HepG2 (cell line): ENCODE results near the gene SLC25A17. TPM values are rescaled to one million over a fixed set of nuclear protein-coding genes. Genes with fewer than 3 reads are reported as not detected.
"Not testable (repeated sequence)": the region's sequence is repeated elsewhere in the genome, so short reads cannot be mapped to it uniquely, and the experiment has no call there.

Experiments
- ATAC-seq: fragments of 200-7000 bp; cut with Tn5 transposase; 3 replicates; pipeline ENCODE4 v1.9.1; 2020; ENCODE audit warnings: mild to moderate bottlenecking, moderate library complexity
- BruUV-seq: library from RNA; stranded (reverse); fragments of 400-500 nt; replicated peaks from 2 replicates; lab custom pipeline; 2021; lab: Mats Ljungman, UMichigan
- CTCF ChIA-PET: fragments of 300-600 bp; formaldehyde crosslinking; extraction: SDS; loops from one replicate; lab custom pipeline; 2021; ENCODE audit warnings: low total read pairs, inconsistent platforms, low intra/inter-chr PET ratio; lab: Yijun Ruan, JAX
- POLR2A ChIA-PET: fragments of 350-600 bp; sonication (Branson Sonifier 250); formaldehyde crosslinking; loops from one replicate; lab custom pipeline; 2020; ENCODE audit warnings: antibody characterized with exemption, inconsistent platforms; lab: Yijun Ruan, JAX
- DNase-seq: peaks from one replicate; pipeline ENCODE4 v3.0.0-alpha.2; 2015; ENCODE audit warnings: low spot score
- FAIRE-seq: peaks from 3 replicates; lab custom pipeline; 2011; peaks lifted over from hg19 to GRCh38; lab: Jason Lieb, UNC
- H2AFZ ChIP-seq: one replicate; pipeline ENCODE4 v1.6.1; 2011; ENCODE audit warnings: low read length, inconsistent platforms
- H3K27ac ChIP-seq: fragments of 300-600 bp; 3 replicates; pipeline ENCODE4 v1.8.0; 2011; ENCODE audit warnings: mixed run types, mild to moderate bottlenecking, mixed read lengths, low read length, inconsistent platforms; ENCODE audit not compliant: insufficient read depth; ENCODE audit errors: extremely low read length
- H3K27me3 ChIP-seq, 2 experiments: fragments of 200-600 bp in 1 of 2; 2 replicates in 1 of 2; 3 replicates in 1 of 2; pipeline versions ENCODE4 v1.6.0 to v1.8.0; 2011; ENCODE audit warnings: low read length in 2 of 2, mild to moderate bottlenecking in 2 of 2, moderate library complexity in 2 of 2, inconsistent platforms in 1 of 2; ENCODE audit not compliant: insufficient read depth in 2 of 2, control insufficient read depth in 1 of 2
- H3K36me3 ChIP-seq, 2 experiments: fragments of 200-600 bp in 1 of 2; replicated peaks in 1 of 2; 2 replicates in 1 of 2; 3 replicates in 1 of 2; pipeline versions ENCODE4 v1.5.1 to v1.8.0; 2011; ENCODE audit warnings: low read length in 2 of 2, inconsistent platforms in 1 of 2; ENCODE audit not compliant: insufficient read depth in 2 of 2, control insufficient read depth in 1 of 2
- H3K4me1 ChIP-seq: 2 replicates; pipeline ENCODE4 v1.5.1; 2012; ENCODE audit warnings: low read length, inconsistent platforms; ENCODE audit not compliant: insufficient read depth
- H3K4me2 ChIP-seq: 2 replicates; pipeline ENCODE4 v1.6.0; 2011; ENCODE audit warnings: low read depth, low read length, inconsistent platforms
- H3K4me3 ChIP-seq, 3 experiments: fragments of 200-600 bp in 1 of 3; sonication (generic), shearing (Covaris generic) in 1 of 3; replicated peaks in 1 of 3; 2 replicates each; pipeline ENCODE4 v1.5.1; 2011 to 2016; ENCODE audit warnings: low read length in 3 of 3, inconsistent platforms in 2 of 3, low read depth in 2 of 3, mild to moderate bottlenecking in 2 of 3, control low read depth in 1 of 3, mixed read lengths in 1 of 3; ENCODE audit not compliant: insufficient read depth in 1 of 3
- H3K79me2 ChIP-seq: one replicate; pipeline ENCODE4 v1.6.1; 2011; ENCODE audit warnings: low read length, inconsistent platforms; ENCODE audit not compliant: insufficient read depth
- H3K9ac ChIP-seq: 2 replicates; pipeline ENCODE4 v1.6.0; 2011; ENCODE audit warnings: mild to moderate bottlenecking, low read depth, low read length, inconsistent platforms; ENCODE audit not compliant: insufficient read depth
- H3K9me3 ChIP-seq: 2 replicates; pipeline ENCODE4 v1.5.1; 2012; ENCODE audit warnings: mild to moderate bottlenecking, low read length
- H4K20me1 ChIP-seq: 2 replicates; pipeline ENCODE4 v1.6.0; 2011; ENCODE audit warnings: inconsistent platforms, mild to moderate bottlenecking, low read length, moderate library complexity; ENCODE audit not compliant: insufficient read depth
- BORCS8-MEF2B ChIP-seq: sonication (generic); formaldehyde crosslinking; IDR thresholded peaks from 2 replicates; pipeline ENCODE4 v1.8.0; 2022; ENCODE audit warnings: mild to moderate bottlenecking, missing genetic modification reagents
- CREB1 ChIP-seq, 2 experiments: fragments of 450-650 bp in 1 of 2; IDR thresholded peaks; 2 replicates each; pipeline ENCODE4 v1.6.1; 2016 to 2017; ENCODE audit warnings: control low read depth in 1 of 2, mild to moderate bottlenecking in 1 of 2, missing compliant biosample characterization in 1 of 2, missing genetic modification characterization in 1 of 2
- FOXA1 ChIP-seq, 2 experiments: fragments of 450-650 bp in 1 of 2; sonication (generic) in 1 of 2; formaldehyde crosslinking in 1 of 2; IDR thresholded peaks; 2 replicates each; pipeline versions ENCODE4 v1.4.0 to v1.6.1; 2016 to 2020; ENCODE audit warnings: missing genetic modification reagents in 1 of 2
- PHF21A ChIP-seq: sonication (generic); formaldehyde crosslinking; IDR thresholded peaks from 2 replicates; pipeline ENCODE4 v1.5.0; 2020; ENCODE audit warnings: mild to moderate bottlenecking, missing genetic modification reagents
- POGZ ChIP-seq: sonication (generic); formaldehyde crosslinking; IDR thresholded peaks from 2 replicates; pipeline ENCODE4 v1.4.0; 2020; ENCODE audit warnings: mild to moderate bottlenecking, missing genetic modification reagents
- SP5 ChIP-seq: IDR thresholded peaks from 2 replicates; pipeline ENCODE4 v1.6.1; 2016; ENCODE audit warnings: low read depth, borderline replicate concordance
- TBP ChIP-seq: sonication (generic); formaldehyde crosslinking; IDR thresholded peaks from 2 replicates; pipeline ENCODE4 v1.5.0; 2020; ENCODE audit warnings: missing genetic modification reagents
- ZMYM2 ChIP-seq: sonication (generic); formaldehyde crosslinking; IDR thresholded peaks from 2 replicates; pipeline ENCODE4 v1.8.0; 2022; ENCODE audit warnings: mild to moderate bottlenecking, missing genetic modification reagents
- ZMYM4 ChIP-seq: sonication (generic); formaldehyde crosslinking; IDR thresholded peaks from 2 replicates; pipeline ENCODE4 v1.8.1; 2023; ENCODE audit warnings: mild to moderate bottlenecking, missing genetic modification reagents
- WGBS: methylation state at CpG from one replicate; pipeline ENCODE4 v1.1.6; 2017; ENCODE audit warnings: low lambda C conversion rate; 5-methylcytosine and 5-hydroxymethylcytosine counted together
- in situ Hi-C: cut with HindIII; loops from 2 replicates; pipeline ENCODE4 v1.10.0; 2017; ENCODE audit warnings: low pct_unique_long_range_greater_than_20kb; ENCODE audit not compliant: extremely low pct_ligation_motif_present
- intact Hi-C: fragments of 100-400 bp; cut with micrococcal nuclease; formaldehyde crosslinking; loops from one replicate; pipeline ENCODE4 v1.10.0; 2022; ENCODE audit not compliant: unreplicated experiment
- polyA plus RNA-seq, 8 experiments: library from polyadenylated mRNA; depleted of rRNA in 3 of 8; stranded (reverse) in 7 of 8; unstranded in 1 of 8; fragments of >200 nt; fragmentation: Illumina TruSeq in 4 of 8; extraction: Trizol in 4 of 8; gene quantifications; 2 replicates each; pipeline versions ENCODE4 v1.2.1 to v1.2.3, GENCODE V29; 2011 to 2016; ENCODE audit warnings: low read depth in 4 of 8, missing spikeins in 1 of 8, mixed read lengths in 1 of 8; ENCODE audit not compliant: insufficient read depth in 1 of 8
- total RNA-seq, 5 experiments: library from RNA; depleted of rRNA; stranded (reverse); fragments of >200 nt; fragmentation: Illumina TruSeq; extraction: Trizol; gene quantifications; 2 replicates each; pipeline ENCODE4 v1.2.3, GENCODE V29; 2016; ENCODE audit warnings: low read depth in 1 of 5
- TF ChIP-seq, protein P1 (sequence below): sonication (generic); formaldehyde crosslinking; IDR thresholded peaks from 2 replicates; pipeline ENCODE4 v1.5.1; 2020; ENCODE audit warnings: missing genetic modification reagents, mild to moderate bottlenecking, borderline replicate concordance
- TF ChIP-seq, protein P2 (sequence below): sonication (generic); formaldehyde crosslinking; IDR thresholded peaks from 2 replicates; pipeline ENCODE4 v1.9.0; 2022; ENCODE audit warnings: low read depth, missing genetic modification reagents
- TF ChIP-seq, protein P3 (sequence below): sonication (generic); formaldehyde crosslinking; conservative IDR thresholded peaks from 2 replicates; pipeline ENCODE4 v1.4.0; 2020; ENCODE audit warnings: mild to moderate bottlenecking, missing genetic modification reagents, moderate library complexity

Gene SLC25A17
- total and polyA plus RNA-seq, 2 of the 13 experiments (the other 11 are each of a cell fraction or from before 2014, with no cell fraction given), result 15.7 to 27.9 TPM

DNA sequence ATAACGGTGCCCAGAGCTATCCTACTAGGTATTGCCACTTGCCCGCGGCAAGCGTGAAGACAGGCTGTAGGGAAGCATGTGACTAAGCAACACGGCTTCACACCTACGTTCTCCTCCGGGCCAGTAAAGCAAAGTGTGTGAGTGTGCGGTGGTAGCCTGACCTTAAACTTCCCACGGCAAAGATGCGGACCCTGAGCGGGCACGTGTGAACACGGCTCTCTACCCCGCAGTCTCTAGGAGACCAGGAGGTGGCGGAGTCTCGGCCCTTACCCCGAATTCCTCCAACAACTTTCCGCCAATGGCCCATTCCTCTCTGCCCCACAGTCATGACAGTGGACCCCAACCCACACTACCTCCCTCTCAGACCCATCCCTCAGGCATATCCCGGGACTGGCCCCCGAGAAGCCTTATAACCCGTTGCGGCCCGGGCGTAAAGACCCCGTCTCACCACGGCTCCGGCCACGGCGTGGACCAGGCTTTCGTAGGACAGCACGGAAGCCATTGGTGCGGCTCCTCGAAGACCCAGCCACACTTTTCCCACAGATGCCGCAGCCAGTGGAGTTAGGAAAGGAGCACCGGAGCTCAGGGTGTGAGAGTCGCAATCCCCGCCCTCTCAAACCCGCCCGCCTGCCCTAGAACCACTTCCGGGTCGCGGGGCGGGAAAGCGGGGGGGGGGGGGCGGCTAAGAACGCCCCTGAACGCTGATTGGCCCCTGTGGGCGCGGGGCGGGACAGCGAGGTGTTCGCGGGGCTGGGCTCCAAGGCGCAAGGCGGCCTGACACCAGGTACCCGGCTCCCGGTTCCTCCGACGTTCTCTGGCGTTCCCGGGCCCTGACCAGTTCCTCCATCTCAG is at the start of gene SLC25A17 (continued):
- TF ChIP-seq, protein P1, sequence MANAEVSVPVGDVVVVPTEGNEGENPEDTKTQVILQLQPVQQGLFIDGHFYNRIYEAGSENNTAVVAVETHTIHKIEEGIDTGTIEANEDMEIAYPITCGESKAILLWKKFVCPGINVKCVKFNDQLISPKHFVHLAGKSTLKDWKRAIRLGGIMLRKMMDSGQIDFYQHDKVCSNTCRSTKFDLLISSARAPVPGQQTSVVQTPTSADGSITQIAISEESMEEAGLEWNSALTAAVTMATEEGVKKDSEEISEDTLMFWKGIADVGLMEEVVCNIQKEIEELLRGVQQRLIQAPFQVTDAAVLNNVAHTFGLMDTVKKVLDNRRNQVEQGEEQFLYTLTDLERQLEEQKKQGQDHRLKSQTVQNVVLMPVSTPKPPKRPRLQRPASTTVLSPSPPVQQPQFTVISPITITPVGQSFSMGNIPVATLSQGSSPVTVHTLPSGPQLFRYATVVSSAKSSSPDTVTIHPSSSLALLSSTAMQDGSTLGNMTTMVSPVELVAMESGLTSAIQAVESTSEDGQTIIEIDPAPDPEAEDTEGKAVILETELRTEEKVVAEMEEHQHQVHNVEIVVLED (CRISPR knock-in tag), result peak; percentile 54; the same call in 1 of the 2 replicates
- no peak; the same call in none of the 2 replicates for TF ChIP-seq BORCS8-MEF2B (CRISPR knock-in tag)
- no peak for TF ChIP-seq TBP (CRISPR knock-in tag)
- TF ChIP-seq, protein P2, sequence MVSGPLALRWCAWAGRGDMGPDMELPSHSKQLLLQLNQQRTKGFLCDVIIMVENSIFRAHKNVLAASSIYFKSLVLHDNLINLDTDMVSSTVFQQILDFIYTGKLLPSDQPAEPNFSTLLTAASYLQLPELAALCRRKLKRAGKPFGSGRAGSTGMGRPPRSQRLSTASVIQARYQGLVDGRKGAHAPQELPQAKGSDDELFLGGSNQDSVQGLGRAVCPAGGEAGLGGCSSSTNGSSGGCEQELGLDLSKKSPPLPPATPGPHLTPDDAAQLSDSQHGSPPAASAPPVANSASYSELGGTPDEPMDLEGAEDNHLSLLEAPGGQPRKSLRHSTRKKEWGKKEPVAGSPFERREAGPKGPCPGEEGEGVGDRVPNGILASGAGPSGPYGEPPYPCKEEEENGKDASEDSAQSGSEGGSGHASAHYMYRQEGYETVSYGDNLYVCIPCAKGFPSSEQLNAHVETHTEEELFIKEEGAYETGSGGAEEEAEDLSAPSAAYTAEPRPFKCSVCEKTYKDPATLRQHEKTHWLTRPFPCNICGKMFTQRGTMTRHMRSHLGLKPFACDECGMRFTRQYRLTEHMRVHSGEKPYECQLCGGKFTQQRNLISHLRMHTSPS (CRISPR knock-in tag), result no peak

DNA sequence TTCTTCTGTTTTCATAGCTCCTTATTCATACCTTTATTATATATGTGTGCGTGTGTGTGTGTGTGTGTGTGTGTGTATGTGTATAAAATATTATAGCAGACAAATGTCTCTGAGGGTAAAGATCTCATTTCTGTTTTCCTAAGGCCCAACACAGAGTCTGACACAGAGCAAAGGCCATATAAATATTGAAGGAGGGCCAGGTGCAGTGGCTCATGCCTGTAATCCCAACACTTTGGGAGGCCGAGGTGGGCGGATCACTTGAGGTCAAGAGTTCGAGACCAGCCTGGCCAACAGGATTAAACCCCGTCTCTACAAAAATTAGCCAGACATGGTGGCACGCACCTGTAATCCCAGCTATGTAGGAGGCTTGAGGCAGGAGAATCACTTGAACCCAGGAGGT is 49.2 kb upstream of the SLC25A17 start:
- H4K20me1 ChIP-seq; BruUV-seq; in situ Hi-C loops; H2AFZ ChIP-seq; H3K27me3 ChIP-seq; H3K79me2 ChIP-seq; H3K36me3 ChIP-seq; intact Hi-C loops; H3K9me3 ChIP-seq; H3K4me3 ChIP-seq; H3K9ac ChIP-seq; CTCF ChIA-PET; TF ChIP-seq CREB1, FOXA1 (IDR thresholded peaks at IDR 0.05): not testable (repeated sequence)
- Histone ChIP-seq H3K27ac (peak overlapping the region; percentile 48), H3K4me1 (peaks cover 34% of the 10 kb centered on the region), H3K4me2 (0 out of 2 replicates have a peak overlapping the region, but pooled peaks have one; percentile 12)
- ATAC-seq, result peak; percentile 82
- peak; percentile 18 for FAIRE-seq
- peak; percentile 40 for DNase-seq
- WGBS, result 36% methylated on average over 6 of the region's 6 CpGs
- POLR2A ChIA-PET, result interaction anchor here (3.3 kb wide), 1 partner anchor 11 kb away, joined by 18 read pairs; the partner anchor contains the start of genes ST13 and XPNPEP3
- TF ChIP-seq ZMYM2 (CRISPR knock-in tag), result peak; percentile 78
- 0 out of 2 replicates have a peak, but pooled peaks have one; percentile 25 for TF ChIP-seq PHF21A
- TF ChIP-seq ZMYM4, result peak; percentile 31; the same call in 1 of the 2 replicates
- 0 out of 2 replicates have a peak, but pooled peaks have one; percentile 21 for TF ChIP-seq CREB1 (CRISPR knock-in tag; IDR thresholded peaks at IDR 0.05)
- TF ChIP-seq FOXA1 (CRISPR knock-in tag; IDR thresholded peaks at IDR 0.05), result 0 out of 2 replicates have a peak, but pooled peaks have one; percentile 15
- peak; percentile 25; the same call in 1 of the 2 replicates for TF ChIP-seq SP5 (CRISPR knock-in tag)
- 0 out of 2 replicates have a peak, but pooled peaks have one; percentile 16 for TF ChIP-seq POGZ
- TF ChIP-seq, protein P3, sequence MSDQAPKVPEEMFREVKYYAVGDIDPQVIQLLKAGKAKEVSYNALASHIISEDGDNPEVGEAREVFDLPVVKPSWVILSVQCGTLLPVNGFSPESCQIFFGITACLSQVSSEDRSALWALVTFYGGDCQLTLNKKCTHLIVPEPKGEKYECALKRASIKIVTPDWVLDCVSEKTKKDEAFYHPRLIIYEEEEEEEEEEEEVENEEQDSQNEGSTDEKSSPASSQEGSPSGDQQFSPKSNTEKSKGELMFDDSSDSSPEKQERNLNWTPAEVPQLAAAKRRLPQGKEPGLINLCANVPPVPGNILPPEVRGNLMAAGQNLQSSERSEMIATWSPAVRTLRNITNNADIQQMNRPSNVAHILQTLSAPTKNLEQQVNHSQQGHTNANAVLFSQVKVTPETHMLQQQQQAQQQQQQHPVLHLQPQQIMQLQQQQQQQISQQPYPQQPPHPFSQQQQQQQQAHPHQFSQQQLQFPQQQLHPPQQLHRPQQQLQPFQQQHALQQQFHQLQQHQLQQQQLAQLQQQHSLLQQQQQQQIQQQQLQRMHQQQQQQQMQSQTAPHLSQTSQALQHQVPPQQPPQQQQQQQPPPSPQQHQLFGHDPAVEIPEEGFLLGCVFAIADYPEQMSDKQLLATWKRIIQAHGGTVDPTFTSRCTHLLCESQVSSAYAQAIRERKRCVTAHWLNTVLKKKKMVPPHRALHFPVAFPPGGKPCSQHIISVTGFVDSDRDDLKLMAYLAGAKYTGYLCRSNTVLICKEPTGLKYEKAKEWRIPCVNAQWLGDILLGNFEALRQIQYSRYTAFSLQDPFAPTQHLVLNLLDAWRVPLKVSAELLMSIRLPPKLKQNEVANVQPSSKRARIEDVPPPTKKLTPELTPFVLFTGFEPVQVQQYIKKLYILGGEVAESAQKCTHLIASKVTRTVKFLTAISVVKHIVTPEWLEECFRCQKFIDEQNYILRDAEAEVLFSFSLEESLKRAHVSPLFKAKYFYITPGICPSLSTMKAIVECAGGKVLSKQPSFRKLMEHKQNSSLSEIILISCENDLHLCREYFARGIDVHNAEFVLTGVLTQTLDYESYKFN, result peak; percentile 47; the same call in 1 of the 2 replicates
